Spinal cord (tissue), 10 donors: ENCODE results near the gene FBXW11. TPM values are rescaled to one million over a fixed set of nuclear protein-coding genes. Genes with fewer than 3 reads are reported as not detected.

Experiments
- DNase-seq, 6 donors: peaks; one replicate each; pipeline versions ENCODE4 v3.0.0 to v3.0.0-alpha.2; 2013 to 2015; ENCODE audit warnings: low spot score in 6 of 6, low read depth in 4 of 6
- H3K27ac ChIP-seq: one replicate; pipeline ENCODE4 v1.5.1; 2013; ENCODE audit warnings: low read depth, low read length, control low read depth
- H3K27me3 ChIP-seq: one replicate; pipeline ENCODE4 v1.6.1; 2013; ENCODE audit warnings: low read length; ENCODE audit not compliant: control insufficient read depth, insufficient read depth
- H3K36me3 ChIP-seq: one replicate; pipeline ENCODE4 v1.6.1; 2013; ENCODE audit warnings: low read length; ENCODE audit not compliant: control insufficient read depth, insufficient read depth
- H3K4me1 ChIP-seq: one replicate; pipeline ENCODE4 v1.6.1; 2013; ENCODE audit warnings: low read length; ENCODE audit not compliant: control insufficient read depth, insufficient read depth
- H3K4me3 ChIP-seq: one replicate; pipeline ENCODE4 v1.5.1; 2013; ENCODE audit warnings: low read depth, low read length, control low read depth
- H3K9me3 ChIP-seq: one replicate; pipeline ENCODE4 v1.6.1; 2013; ENCODE audit warnings: low read length; ENCODE audit not compliant: control insufficient read depth, insufficient read depth
- WGBS: methylation state at CpG from one replicate; pipeline ENCODE4 v1.1.5; 2013; ENCODE audit warnings: missing lambda C conversion rate; ENCODE audit not compliant: insufficient coverage; 5-methylcytosine and 5-hydroxymethylcytosine counted together
- polyA plus RNA-seq, 2 donors: library from polyadenylated mRNA; unstranded; fragments of 120-200 nt; gene quantifications; one replicate each; pipeline ENCODE4 v1.2.1, GENCODE V29; 2013; ENCODE audit not compliant: insufficient read length in 2 of 2
- total RNA-seq, 2 donors: library from RNA; depleted of rRNA in 1 of 2; stranded (reverse); fragments of 120-200 nt in 1 of 2; fragments of >200 nt in 1 of 2; gene quantifications; one replicate each; pipeline versions ENCODE4 v1.2.3 to v1.2.4, GENCODE V29; 2013 to 2014
- donor health status: healthy.

Gene FBXW11
- total and polyA plus RNA-seq, 4 donors = 72.1 to 135 (median 87.1) TPM

- 88% methylated on average over 3 of the region's 4 CpGs for WGBS
- H3K27me3 ChIP-seq = no peaks in the 10 kb centered on the region
- no peaks in the 10 kb centered on the region for H3K9me3 ChIP-seq
- H3K4me1 ChIP-seq = no peaks in the 10 kb centered on the region
- H3K36me3 ChIP-seq = no peaks in the 10 kb centered on the region
- DNase-seq = no peak
- no peak overlapping the region for H3K27ac ChIP-seq
- H3K4me3 ChIP-seq = no peak overlapping the region
Observed at GRCh38 chr5:171821286-171821685, 185.2 kb downstream of the FBXW11 start.

- Histone ChIP-seq H3K9me3 (no peaks in the 10 kb centered on the region), H3K27me3 (no peaks in the 10 kb centered on the region), H3K36me3 (no peaks in the 10 kb centered on the region), H3K4me3 (no peak overlapping the region), H3K4me1 (no peaks in the 10 kb centered on the region), H3K27ac (no peak overlapping the region)
- no peak for DNase-seq
- whole genome bisulfite sequencing = 98% methylated on average over 6 of the region's 11 CpGs
Observed at GRCh38 chr5:171820561-171820960, 185.9 kb downstream of the FBXW11 start.

- WGBS = 56% methylated on average over 1 of the region's 1 CpG
- no peak overlapping the region for H3K4me3 ChIP-seq
- H3K27ac ChIP-seq = no peak overlapping the region
- H3K9me3 ChIP-seq = no peaks in the 10 kb centered on the region
- H3K36me3 ChIP-seq = no peaks in the 10 kb centered on the region
- no peaks in the 10 kb centered on the region for H3K27me3 ChIP-seq
- no peak for DNase-seq
- H3K4me1 ChIP-seq = no peaks in the 10 kb centered on the region
Observed at GRCh38 chr5:171816666-171817065, 189.8 kb downstream of the FBXW11 start.

GRCh38 chr5:171813813-171814490 lies 192.5 kb downstream of the FBXW11 start:
- 77% methylated on average over 3 of the region's 7 CpGs for WGBS
- H3K4me1 ChIP-seq = no peaks in the 10 kb centered on the region
- no peak overlapping the region for H3K4me3 ChIP-seq
- DNase-seq = no peak
- H3K36me3 ChIP-seq = no peaks in the 10 kb centered on the region
- H3K9me3 ChIP-seq = no peaks in the 10 kb centered on the region
- H3K27ac ChIP-seq = no peak overlapping the region
- no peaks in the 10 kb centered on the region for H3K27me3 ChIP-seq

GRCh38 chr5:171813270-171813669 lies 193.2 kb downstream of the FBXW11 start:
- H3K27me3 ChIP-seq = no peaks in the 10 kb centered on the region
- no peaks in the 10 kb centered on the region for H3K36me3 ChIP-seq
- 90% methylated on average over 3 of the region's 4 CpGs for WGBS
- no peak for DNase-seq
- no peak overlapping the region for H3K27ac ChIP-seq
- H3K9me3 ChIP-seq = no peaks in the 10 kb centered on the region
- no peaks in the 10 kb centered on the region for H3K4me1 ChIP-seq
- no peak overlapping the region for H3K4me3 ChIP-seq

Other genes with a start within 250 kb of the FBXW11 start
- gene SMIM23, start 220.8 kb downstream of the FBXW11 start, total RNA-seq = not detected
- not detected for gene SMIM23, start 220.8 kb downstream of the FBXW11 start, polyA plus RNA-seq
- gene STK10, start 181.6 kb upstream of the FBXW11 start, total RNA-seq = 10 to 100 TPM; 14.7 TPM
- gene STK10, start 181.6 kb upstream of the FBXW11 start, polyA plus RNA-seq = 10 to 100 TPM; 18.3 to 25.8 TPM
- gene EFCAB9, start 187.5 kb upstream of the FBXW11 start, total RNA-seq = not detected
- gene EFCAB9, start 187.5 kb upstream of the FBXW11 start, polyA plus RNA-seq = not detected